ENCODE results near the gene MAN2B1.

MAN2B1 gene

GRCh38 chr19:12607631-12608030 is 58.9 kb downstream of the MAN2B1 start:
- DNase-seq (ENCODE audit: low spot score): no peak
- in situ Hi-C loops (cut with MboI; ENCODE audit: low pct_unique_long_range_greater_than_20kb, low sequenced_read_pairs, unreplicated experiment): no loop called here
- no peak for TF ChIP-seq CTCF (IDR thresholded peaks at IDR 0.05; ENCODE audit: extremely low read depth, insufficient read depth, missing control alignments)

DNA sequence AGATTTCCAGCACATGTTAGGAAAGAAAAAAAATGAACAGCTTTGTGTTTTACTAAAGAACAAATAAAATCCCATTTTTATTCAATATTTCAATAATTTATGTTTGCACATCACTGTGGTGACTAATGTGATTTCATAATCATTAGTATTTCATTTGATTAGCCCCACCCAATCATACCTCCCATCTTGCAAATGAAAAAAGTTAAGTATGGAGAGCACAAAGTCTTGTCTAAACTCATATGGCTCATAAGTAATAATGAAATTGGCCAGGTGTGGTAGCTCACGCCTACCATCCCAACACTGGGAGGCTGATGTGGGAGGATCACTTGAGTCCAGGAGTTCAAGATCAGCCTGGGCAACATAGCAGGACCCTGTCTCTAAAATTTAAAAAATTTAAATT is 59.7 kb downstream of the MAN2B1 start:
- no peak for DNase-seq (ENCODE audit: low spot score)
- in situ Hi-C loops (cut with MboI; ENCODE audit: low pct_unique_long_range_greater_than_20kb, low sequenced_read_pairs, unreplicated experiment): no loop called here
- TF ChIP-seq CTCF (IDR thresholded peaks at IDR 0.05; ENCODE audit: extremely low read depth, insufficient read depth, missing control alignments): no peak

DNA sequence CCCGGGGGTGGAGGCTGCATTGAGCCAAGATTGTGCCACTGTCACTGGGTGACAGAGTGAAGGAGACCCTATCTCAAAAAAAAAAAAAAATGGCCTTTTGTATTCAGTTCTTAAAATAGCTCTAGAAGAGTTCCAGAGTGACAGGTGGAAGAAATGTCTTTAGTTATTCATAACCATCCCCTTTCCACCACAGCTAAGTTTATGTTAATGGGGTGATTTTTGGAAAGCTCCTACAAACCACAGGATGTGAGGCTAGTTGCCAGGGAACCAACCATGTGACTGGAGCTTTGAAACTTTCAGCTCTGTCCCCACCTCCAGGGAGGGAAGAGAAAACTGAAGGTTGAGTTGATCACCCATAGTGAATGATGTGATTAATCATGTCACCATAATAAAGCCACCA is 62.8 kb downstream of the MAN2B1 start:
- DNase-seq (ENCODE audit: low spot score): peak; percentile 82
- in situ Hi-C loops (cut with MboI; ENCODE audit: low pct_unique_long_range_greater_than_20kb, low sequenced_read_pairs, unreplicated experiment): no loop called here
- TF ChIP-seq CTCF (IDR thresholded peaks at IDR 0.05; ENCODE audit: extremely low read depth, insufficient read depth, missing control alignments): no peak

DNA sequence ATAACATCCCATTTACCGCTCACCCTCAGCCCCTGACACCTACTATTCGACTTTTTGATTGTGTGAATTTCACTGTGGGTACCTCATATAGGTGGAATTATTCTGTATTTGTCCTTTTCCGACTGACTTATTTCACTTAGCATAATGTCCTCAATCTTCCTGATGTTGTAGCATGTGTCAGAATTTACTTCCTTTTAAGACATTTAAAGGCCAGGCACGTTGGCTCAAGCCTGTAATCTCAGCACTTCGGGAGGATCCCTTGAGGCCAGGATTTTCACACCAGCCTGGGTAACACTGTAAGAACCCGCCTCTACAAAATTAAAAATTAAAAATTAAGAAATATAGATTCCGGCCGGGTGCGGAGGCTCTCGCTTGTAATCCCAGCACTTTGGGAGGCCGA is 68.9 kb downstream of the MAN2B1 start:
- in situ Hi-C loops (cut with MboI; ENCODE audit: low pct_unique_long_range_greater_than_20kb, low sequenced_read_pairs, unreplicated experiment): no loop called here
- DNase-seq (ENCODE audit: low spot score): no peak
- TF ChIP-seq CTCF (IDR thresholded peaks at IDR 0.05; ENCODE audit: extremely low read depth, insufficient read depth, missing control alignments): no peak

- no peak for DNase-seq (ENCODE audit: low spot score)
- TF ChIP-seq CTCF (IDR thresholded peaks at IDR 0.05; ENCODE audit: extremely low read depth, insufficient read depth, missing control alignments): no peak
- in situ Hi-C loops (cut with MboI; ENCODE audit: low pct_unique_long_range_greater_than_20kb, low sequenced_read_pairs, unreplicated experiment): no loop called here
These were observed 69.5 kb downstream of the MAN2B1 start for GRCh38 chr19:12596927-12597548.

All from GM13977 (cell line).